Gastrocnemius medialis (tissue), 4 donors: ENCODE measurements around the gene CLPX. TPM values are rescaled to one million over a fixed set of nuclear protein-coding genes. Genes with fewer than 3 reads are reported as not detected.
"Not testable (repeated sequence)": the region's sequence is repeated elsewhere in the genome, so short reads cannot be mapped to it uniquely, and the experiment has no call there.

Experiments
- ATAC-seq, 2 donors: fragments of 150-250 bp; one replicate each; pipeline ENCODE4 v1.9.1; 2016
- DNase-seq, 2 donors: peaks; one replicate each; pipeline ENCODE4 v3.0.0-alpha.2; 2019
- H3K27ac ChIP-seq, 4 donors: fragments of 200-600 bp; sonication (generic); 1 replicate in 1 of 4; 2 replicates in 3 of 4; pipeline ENCODE4 v1.5.1; 2016 to 2018; ENCODE audit warnings: mild to moderate bottlenecking in 2 of 4, moderate library complexity in 1 of 4
- H3K27me3 ChIP-seq, 3 donors: fragments of 200-600 bp; sonication (generic) in 2 of 3; 1 replicate in 1 of 3; 2 replicates in 2 of 3; pipeline versions ENCODE4 v1.5.1 to v1.6.0; 2016 to 2019; ENCODE audit warnings: mild to moderate bottlenecking in 1 of 3, moderate library complexity in 1 of 3
- H3K36me3 ChIP-seq, 2 donors: fragments of 200-600 bp; sonication (generic) in 1 of 2; one replicate each; pipeline ENCODE4 v1.5.1; 2017 to 2018
- H3K4me1 ChIP-seq, 2 donors: fragments of 200-600 bp; sonication (generic) in 1 of 2; one replicate each; pipeline ENCODE4 v1.5.1; 2016 to 2017; ENCODE audit warnings: mild to moderate bottlenecking in 2 of 2
- H3K4me3 ChIP-seq, 4 donors: fragments of 200-600 bp; sonication (generic) in 3 of 4; 1 replicate in 1 of 4; 2 replicates in 3 of 4; pipeline ENCODE4 v1.5.1; 2016 to 2019; ENCODE audit warnings: mild to moderate bottlenecking in 2 of 4
- H3K9me3 ChIP-seq, 3 donors: fragments of 200-600 bp; sonication (generic) in 2 of 3; 1 replicate in 1 of 3; 2 replicates in 2 of 3; pipeline ENCODE4 v1.5.1; 2016 to 2019
- CTCF ChIP-seq, 5 experiments: fragments of 450-650 bp in 3 of 5; fragments of 200-600 bp in 2 of 5; sonication (generic) in 2 of 5; IDR thresholded peaks in 4 of 5; conservative IDR thresholded peaks in 1 of 5; 1 replicate in 4 of 5; 2 replicates in 1 of 5; pipeline ENCODE4 v1.5.1; 2016 to 2019; ENCODE audit warnings: antibody characterized with exemption in 5 of 5, mild to moderate bottlenecking in 3 of 5, moderate library complexity in 3 of 5
- POLR2A ChIP-seq, 2 donors: fragments of 450-650 bp; IDR thresholded peaks; one replicate each; pipeline ENCODE4 v1.6.1; 2017; ENCODE audit warnings: antibody characterized with exemption in 2 of 2, mild to moderate bottlenecking in 2 of 2, moderate library complexity in 2 of 2
- in situ Hi-C, 4 donors: fragments of 200-750 bp; cut with MboI; loops; one replicate each; pipeline versions ENCODE4 v1.15.0 to v1.8.0; 2017; ENCODE audit warnings: low sequenced_read_pairs in 4 of 4
- intact Hi-C: fragments of 100-400 bp; cut with DNase I; formaldehyde crosslinking; loops from one replicate; pipeline ENCODE4 v1.15.1; 2023; ENCODE audit warnings: low total_unique reads
- total RNA-seq, 4 donors: library from RNA; depleted of rRNA; stranded (reverse); fragments of >200 nt; gene quantifications; one replicate each; pipeline versions ENCODE4 v1.1.0 to v1.2.3, GENCODE V29; 2016

CLPX gene
- total RNA-seq, 4 donors from 2014 or later: 49.3 to 116 (median 63.3) TPM

GRCh38 chr15:65100442-65100841, 84.7 kb downstream of the CLPX start:
- intact Hi-C loops: no loop called here
- in situ Hi-C loops: no loop called here

GRCh38 chr15:65099801-65100200, 85.3 kb downstream of the CLPX start:
- H3K27me3 ChIP-seq, intact Hi-C loops, DNase-seq, H3K4me3 ChIP-seq, H3K27ac ChIP-seq, H3K9me3 ChIP-seq, H3K4me1 ChIP-seq, ATAC-seq: not testable (repeated sequence)
- H3K36me3 ChIP-seq: peaks cover 0 to 55% of the 10 kb centered on the region in 2 donors
- in situ Hi-C loops: loop anchor here in 1 of 4 donors (10.0 kb wide), 1 partner anchor 65 kb away; no protein-coding TSS in a partner anchor

More at GRCh38 chr15:65100442-65100841, 84.7 kb downstream of the CLPX start:
- Histone ChIP-seq H3K27me3 (no peaks in the 10 kb centered on the region), H3K27ac (no peak overlapping the region), H3K36me3 (peaks cover 0 to 61% of the 10 kb centered on the region in 2 donors), H3K4me3 (no peak overlapping the region), H3K9me3 (no peaks in the 10 kb centered on the region), H3K4me1 (peaks cover 0 to 6% of the 10 kb centered on the region in 2 donors)
- TF ChIP-seq CTCF (IDR thresholded peaks at IDR 0.05 in 4 of 5, conservative IDR thresholded peaks at IDR 0.05 in 1 of 5) (no peak), POLR2A (IDR thresholded peaks at IDR 0.05) (no peak)
- no peak for ATAC-seq
- DNase-seq: no peak

- intact Hi-C loops (no loop called here), in situ Hi-C loops (loop anchor here in 1 of 4 donors (10.0 kb wide), 1 partner anchor 65 kb away; no protein-coding TSS in a partner anchor)
- Histone ChIP-seq H3K27ac (no peak overlapping the region), H3K27me3 (no peaks in the 10 kb centered on the region), H3K4me3 (no peak overlapping the region), H3K4me1 (peaks cover 0 to 6% of the 10 kb centered on the region in 2 donors), H3K36me3 (peaks cover 0 to 51% of the 10 kb centered on the region in 2 donors), H3K9me3 (no peaks in the 10 kb centered on the region)
- ATAC-seq (no peak), DNase-seq (no peak)
- TF ChIP-seq CTCF (IDR thresholded peaks at IDR 0.05 in 4 of 5, conservative IDR thresholded peaks at IDR 0.05 in 1 of 5) (no peak), POLR2A (IDR thresholded peaks at IDR 0.05) (no peak)
These were observed 85.8 kb downstream of the CLPX start for GRCh38 chr15:65099336-65099735.

Other genes with a start within 250 kb of the CLPX start
- gene SPG21, start 195.4 kb downstream of the CLPX start, total RNA-seq: 10 to 100 TPM; 61.9 to 84.4 (median 72.5) TPM
- gene MTFMT, start 155.7 kb downstream of the CLPX start, total RNA-seq: 10 to 100 TPM; 17.3 to 34.0 (median 27.9) TPM
- not detected for gene SLC51B, start 140.0 kb downstream of the CLPX start, total RNA-seq
- gene RASL12, start 117.4 kb downstream of the CLPX start, total RNA-seq: 1 to 10 TPM; 2.8 to 8.2 (median 5.4) TPM
- 1 to 10 TPM in 2 of 4 donors, under 1 TPM in 2; 0.46 to 1.4 (median 1.1) TPM for gene KBTBD13, start 108.6 kb downstream of the CLPX start, total RNA-seq
- gene UBAP1L, start 70.1 kb downstream of the CLPX start, total RNA-seq: 1 to 10 TPM in 2 of 4 donors, under 1 TPM in 2; 0.65 to 3.3 (median 1.4) TPM
- gene PDCD7, start 51.5 kb downstream of the CLPX start, total RNA-seq: 10 to 100 TPM; 10.4 to 15.7 (median 12.4) TPM
- gene CILP, start 26.1 kb upstream of the CLPX start, total RNA-seq: 10 to 100 TPM in 3 of 4 donors, 1 to 10 TPM in 1; 5.4 to 49.9 (median 41.6) TPM
- 1 to 10 TPM; 2.6 to 3.3 (median 3.0) TPM for gene PARP16, start 101.5 kb upstream of the CLPX start, total RNA-seq
- not detected for gene RNU5A-1, start 110.7 kb upstream of the CLPX start, total RNA-seq
- not detected for gene RNU5B-1, start 119.3 kb upstream of the CLPX start, total RNA-seq
- not detected for gene IGDCC3, start 192.7 kb upstream of the CLPX start, total RNA-seq
- 1 to 10 TPM; 2.3 to 7.4 (median 2.8) TPM for gene IGDCC4, start 237.6 kb upstream of the CLPX start, total RNA-seq